Endometrial microvascular endothelial cells (primary cell): ENCODE data around the gene EREG. TPM values are rescaled to one million over a fixed set of nuclear protein-coding genes. Genes with fewer than 3 reads are reported as not detected.

Experiments
- in situ Hi-C: cut with HindIII; loops from 2 replicates; pipeline ENCODE4 v1.10.0; 2017; ENCODE audit warnings: low sequenced_read_pairs, low pct_unique_long_range_greater_than_20kb; ENCODE audit errors: inconsistent ontology term
- total RNA-seq: library from RNA; depleted of rRNA; stranded (reverse); fragments of >200 nt; gene quantifications from one replicate; pipeline ENCODE4 v1.2.3, GENCODE V29; 2015; ENCODE audit errors: inconsistent ontology term

The EREG gene
- not detected for total RNA-seq

GRCh38 chr4:74364652-74365491, at the start of gene EREG:
TSS of gene EREG (plus strand) at chr4:74365145. CDS start at chr4:74365309, 164 bp downstream.
- in situ Hi-C loops = no loop called here

GRCh38 chr4:74315376-74315775, 49.6 kb upstream of the EREG start:
- in situ Hi-C loops = no loop called here

- in situ Hi-C loops = no loop called here
These were observed 48.5 kb upstream of the EREG start for GRCh38 chr4:74316397-74316796.

GRCh38 chr4:74317616-74318246, 47.2 kb upstream of the EREG start:
- in situ Hi-C loops = no loop called here

- in situ Hi-C loops = no loop called here
These were observed 46.7 kb upstream of the EREG start for GRCh38 chr4:74318276-74318675.

GRCh38 chr4:74319470-74319869, 45.5 kb upstream of the EREG start:
- in situ Hi-C loops = no loop called here

GRCh38 chr4:74320559-74321118, 44.3 kb upstream of the EREG start:
- in situ Hi-C loops = no loop called here

- in situ Hi-C loops = no loop called here
These were observed 42.6 kb upstream of the EREG start for GRCh38 chr4:74322301-74322700.

GRCh38 chr4:74323663-74324062, 41.3 kb upstream of the EREG start:
- in situ Hi-C loops = no loop called here

- in situ Hi-C loops = no loop called here
These were observed 40.7 kb upstream of the EREG start for GRCh38 chr4:74324262-74324661.

GRCh38 chr4:74325886-74326285, 39.1 kb upstream of the EREG start:
- in situ Hi-C loops = no loop called here

- in situ Hi-C loops = no loop called here
These were observed 37.2 kb upstream of the EREG start for GRCh38 chr4:74327762-74328161.

GRCh38 chr4:74328501-74328900, 36.4 kb upstream of the EREG start:
- in situ Hi-C loops = no loop called here

GRCh38 chr4:74329307-74329706, 35.6 kb upstream of the EREG start:
- in situ Hi-C loops = no loop called here

- in situ Hi-C loops = no loop called here
These were observed 34.6 kb upstream of the EREG start for GRCh38 chr4:74330295-74330750.

- in situ Hi-C loops = no loop called here
These were observed 33.7 kb upstream of the EREG start for GRCh38 chr4:74331252-74331651.

- in situ Hi-C loops = no loop called here
These were observed 33.0 kb upstream of the EREG start for GRCh38 chr4:74331944-74332343.

- in situ Hi-C loops = no loop called here
These were observed 30.3 kb upstream of the EREG start for GRCh38 chr4:74334636-74335035.

- in situ Hi-C loops = no loop called here
These were observed 29.5 kb upstream of the EREG start for GRCh38 chr4:74335341-74336021.
